ENCODE results near the gene RHOH.

The RHOH gene

DNA sequence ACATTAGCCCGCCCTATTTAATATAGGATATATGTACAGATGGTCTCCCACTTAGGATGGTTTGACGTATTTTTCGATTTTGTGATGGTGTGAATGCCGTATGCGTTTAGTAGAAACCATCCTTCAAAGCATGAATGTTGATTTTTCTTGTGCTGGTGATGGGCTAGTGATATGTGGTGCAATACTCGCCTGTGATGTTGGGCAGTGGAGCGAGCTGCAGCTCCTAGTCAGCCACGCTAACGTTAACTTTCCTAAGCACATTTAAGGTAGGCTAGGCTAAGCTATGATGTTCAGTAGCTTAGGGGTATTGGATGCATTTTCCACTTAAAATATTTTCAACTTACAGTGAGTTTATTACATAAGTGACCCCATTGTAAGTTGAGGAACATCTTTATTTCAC lies 36.6 kb upstream of the RHOH start:
- DNase-seq = no peak
- Histone ChIP-seq H3K4me1 (no peaks in the 10 kb centered on the region), H3K9me3 (no peaks in the 10 kb centered on the region), H3K27me3 (no peaks in the 10 kb centered on the region), H3K36me3 (peaks cover 0 to 6% (median 6%) of the 10 kb centered on the region in 3 donors), H3K4me3 (no peak overlapping the region), H3K27ac (no peak overlapping the region)
- intact Hi-C loops (cut with DNase I; ENCODE audit: low total_unique reads) = no loop called here
- no peak for TF ChIP-seq CTCF (IDR thresholded peaks at IDR 0.05)

DNA sequence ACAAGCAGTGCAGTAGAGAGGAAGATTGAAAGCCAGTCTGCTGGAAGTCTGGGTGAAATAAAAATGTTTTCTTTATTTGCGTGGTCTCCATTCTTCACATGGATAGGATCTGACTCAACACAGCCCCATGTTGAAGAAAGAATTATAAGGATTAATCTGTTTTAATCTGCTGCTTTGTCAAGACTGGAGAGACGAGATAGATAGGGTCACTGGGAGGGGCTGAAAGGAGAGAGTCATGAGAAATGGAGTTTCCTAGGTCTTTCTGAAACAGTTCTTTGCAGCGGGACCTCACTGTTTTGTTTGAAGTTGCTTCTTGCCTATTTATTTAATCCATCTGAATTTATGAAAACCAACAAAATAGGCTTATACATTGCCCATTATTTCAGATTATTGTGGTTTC lies 32.4 kb upstream of the RHOH start:
- TF ChIP-seq CTCF (IDR thresholded peaks at IDR 0.05) = no peak
- intact Hi-C loops (cut with DNase I; ENCODE audit: low total_unique reads) = no loop called here
- no peak overlapping the region for H3K4me3 ChIP-seq
- H3K9me3 ChIP-seq = peaks cover 0 to 6% (median 0%) of the 10 kb centered on the region in 3 donors
- no peaks in the 10 kb centered on the region for H3K4me1 ChIP-seq
- no peaks in the 10 kb centered on the region for H3K27me3 ChIP-seq
- H3K36me3 ChIP-seq = peaks cover 6 to 8% (median 6%) of the 10 kb centered on the region in 3 donors
- no peak for DNase-seq
- H3K27ac ChIP-seq = no peak overlapping the region

DNA sequence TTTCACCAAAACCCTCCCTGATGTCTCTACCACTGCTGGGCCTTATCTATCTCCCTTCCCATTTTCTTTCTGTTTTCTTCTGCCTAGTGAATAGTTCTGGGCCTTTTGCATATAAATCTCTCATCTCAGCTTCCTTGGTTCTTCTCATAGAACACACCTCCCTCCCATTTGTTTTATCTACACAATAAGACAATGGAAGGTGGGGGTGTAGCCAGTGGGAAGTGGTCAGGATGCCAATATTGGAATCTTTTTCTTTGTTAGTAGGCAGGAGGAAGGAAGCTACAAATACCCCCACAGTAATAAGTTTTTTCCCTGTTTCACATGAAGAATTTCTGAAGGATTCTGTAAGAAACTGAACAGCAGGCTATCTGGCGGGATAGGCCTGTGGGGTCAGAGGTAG lies 30.9 kb upstream of the RHOH start:
- TF ChIP-seq CTCF (IDR thresholded peaks at IDR 0.05) = no peak
- no peaks in the 10 kb centered on the region for H3K27me3 ChIP-seq
- peaks cover 6 to 8% (median 6%) of the 10 kb centered on the region in 3 donors for H3K36me3 ChIP-seq
- peaks cover 0 to 6% (median 0%) of the 10 kb centered on the region in 3 donors for H3K9me3 ChIP-seq
- intact Hi-C loops (cut with DNase I; ENCODE audit: low total_unique reads) = no loop called here
- no peak overlapping the region for H3K27ac ChIP-seq
- DNase-seq = no peak
- no peak overlapping the region for H3K4me3 ChIP-seq
- no peaks in the 10 kb centered on the region for H3K4me1 ChIP-seq

DNA sequence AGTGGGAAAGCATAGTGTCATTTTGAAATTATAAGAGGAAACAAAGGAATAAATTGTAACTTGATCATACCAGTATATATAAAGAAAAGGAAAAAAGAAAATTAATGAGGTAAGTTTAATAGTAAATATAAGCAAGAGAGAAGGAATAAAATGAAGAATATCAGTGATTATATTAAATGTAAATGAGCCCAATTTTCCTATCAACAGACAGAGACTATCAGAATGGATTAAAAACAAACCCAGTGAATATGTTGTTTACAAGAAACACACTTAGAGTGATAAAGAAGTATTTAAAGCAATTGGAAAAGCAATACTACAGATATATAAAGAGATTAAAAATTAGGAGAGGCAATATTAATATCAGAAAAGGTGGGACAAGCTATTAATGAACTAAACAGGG lies 28.8 kb upstream of the RHOH start:
- Histone ChIP-seq H3K27ac (no peak overlapping the region), H3K4me1 (no peaks in the 10 kb centered on the region), H3K4me3 (no peak overlapping the region), H3K9me3 (peaks cover 0 to 10% (median 5%) of the 10 kb centered on the region in 3 donors), H3K27me3 (no peaks in the 10 kb centered on the region), H3K36me3 (peaks cover 0 to 8% (median 2%) of the 10 kb centered on the region in 3 donors)
- TF ChIP-seq CTCF (IDR thresholded peaks at IDR 0.05) = no peak
- DNase-seq = no peak
- intact Hi-C loops (cut with DNase I; ENCODE audit: low total_unique reads) = no loop called here

DNA sequence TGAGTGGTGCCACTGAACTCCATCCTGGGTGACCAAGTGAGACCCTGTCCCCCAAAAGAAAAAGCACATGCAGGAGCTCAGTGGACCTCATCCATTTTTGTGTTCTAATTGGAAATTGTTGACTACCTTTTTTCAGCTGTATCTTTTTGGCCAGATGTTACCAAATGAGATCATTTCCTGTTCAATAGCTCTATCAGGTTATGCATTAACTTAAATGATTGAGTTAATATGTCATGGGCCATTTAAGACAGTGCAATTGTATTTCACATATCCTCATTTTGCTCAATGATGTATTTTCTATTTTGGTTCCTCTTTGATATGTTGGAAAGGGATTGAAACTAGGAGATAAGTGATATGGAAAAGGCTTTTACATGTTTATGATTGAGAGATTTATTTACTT lies 26.2 kb upstream of the RHOH start:
- Histone ChIP-seq H3K4me3 (no peak overlapping the region), H3K27me3 (no peaks in the 10 kb centered on the region), H3K4me1 (no peaks in the 10 kb centered on the region), H3K27ac (no peak overlapping the region), H3K36me3 (peaks cover 0 to 8% (median 0%) of the 10 kb centered on the region in 3 donors), H3K9me3 (peaks cover 0 to 10% (median 5%) of the 10 kb centered on the region in 3 donors)
- TF ChIP-seq CTCF (IDR thresholded peaks at IDR 0.05) = no peak
- intact Hi-C loops (cut with DNase I; ENCODE audit: low total_unique reads) = no loop called here
- no peak for DNase-seq

GRCh38 chr4:40173470-40173875 lies 23.4 kb upstream of the RHOH start:
- Histone ChIP-seq H3K4me1 (no peaks in the 10 kb centered on the region), H3K27me3 (no peaks in the 10 kb centered on the region), H3K4me3 (no peak overlapping the region), H3K9me3 (peaks cover 0 to 10% (median 5%) of the 10 kb centered on the region in 3 donors), H3K36me3 (no peaks in the 10 kb centered on the region), H3K27ac (no peak overlapping the region)
- intact Hi-C loops (cut with DNase I; ENCODE audit: low total_unique reads) = no loop called here
- TF ChIP-seq CTCF (IDR thresholded peaks at IDR 0.05) = no peak
- no peak for DNase-seq
